K562 (cell line): Measurements from ENCODE around the gene MARK2. TPM values are rescaled to one million over a fixed set of nuclear protein-coding genes. Genes with fewer than 3 reads are reported as not detected.

Experiments used
- CBX1 ChIP-seq: sonication (generic); IDR thresholded peaks from 2 replicates; pipeline ENCODE4 v1.6.1; 2016; ENCODE audit warnings: antibody characterized with exemption, low read depth, mild to moderate bottlenecking
- LCOR ChIP-seq: sonication (generic); formaldehyde crosslinking; IDR thresholded peaks from 2 replicates; pipeline ENCODE4 v1.8.0; 2022; ENCODE audit warnings: mild to moderate bottlenecking, missing genetic modification reagents
- PHB2 ChIP-seq: fragments of 450-650 bp; IDR thresholded peaks from 2 replicates; pipeline ENCODE4 v1.6.1; 2017; ENCODE audit warnings: low read depth
- STAT5B ChIP-seq: fragments of 250-450 bp; sonication (Bioruptor Pico); IDR thresholded peaks from 2 replicates; pipeline ENCODE4 v1.8.0; 2021; ENCODE audit warnings: mild to moderate bottlenecking, inconsistent platforms
- ZNF224 ChIP-seq: sonication (generic); formaldehyde crosslinking; IDR thresholded peaks from 2 replicates; pipeline ENCODE4 v1.8.0; 2022; ENCODE audit warnings: mild to moderate bottlenecking, missing genetic modification reagents
- ZNF436 ChIP-seq: fragments of 250-450, 450-650 bp; sonication (Bioruptor Pico); formaldehyde crosslinking; IDR thresholded peaks from 2 replicates; pipeline ENCODE4 v1.7.0; 2020; ENCODE audit warnings: mild to moderate bottlenecking
- polyA plus RNA-seq, 8 experiments: library from polyadenylated mRNA; depleted of rRNA in 4 of 8; stranded (reverse) in 5 of 8; unstranded in 3 of 8; fragments of >200 nt; fragmentation: Nextera tagmentation in 2 of 8; fragmentation: Illumina TruSeq in 1 of 8; extraction: Ambion mirVana in 2 of 8; extraction: Trizol in 1 of 8; gene quantifications; 2 replicates each; pipeline versions ENCODE4 v1.2.1 to v1.2.3, GENCODE V29; 2011 to 2014; ENCODE audit warnings: inconsistent platforms in 1 of 8, missing spikeins in 1 of 8
- total RNA-seq, 7 experiments: library from RNA; depleted of rRNA in 6 of 7; stranded (reverse); fragments of >200 nt in 6 of 7; fragmentation: Illumina TruSeq in 2 of 7; extraction: Trizol in 2 of 7; gene quantifications; 2 replicates each; pipeline versions ENCODE4 v1.2.1 to v1.2.3, GENCODE V29; 2011 to 2021; ENCODE audit warnings: low replicate concordance in 1 of 7
- TF ChIP-seq, protein P1 (sequence below): sonication (generic); formaldehyde crosslinking; IDR thresholded peaks from 2 replicates; pipeline ENCODE4 v1.8.1; 2023; ENCODE audit warnings: mild to moderate bottlenecking, missing genetic modification reagents
- TF ChIP-seq, protein P2 (sequence below), 2 experiments: fragments of 450-650 bp in 1 of 2; sonication (generic) in 1 of 2; formaldehyde crosslinking in 1 of 2; IDR thresholded peaks; 2 replicates each; pipeline versions ENCODE4 v1.7.1 to v1.9.0; 2016 to 2022; ENCODE audit warnings: inconsistent platforms in 1 of 2, mild to moderate bottlenecking in 1 of 2, missing genetic modification reagents in 1 of 2
- TF ChIP-seq, protein P3 (sequence below), 3 experiments: IDR thresholded peaks in 2 of 3; conservative IDR thresholded peaks in 1 of 3; 2 replicates each; pipeline ENCODE4 v1.5.1; 2011 to 2012; ENCODE audit warnings: low read length in 3 of 3, mild to moderate bottlenecking in 3 of 3, control low read depth in 2 of 3, improper control_type of control experiment in 1 of 3, inconsistent platforms in 1 of 3, low read depth in 1 of 3, mixed read lengths in 1 of 3, moderate library complexity in 1 of 3; ENCODE audit not compliant: insufficient read depth in 2 of 3
- TF ChIP-seq, protein P4 (sequence below): fragments of 250-450 bp; sonication (Bioruptor Pico); IDR thresholded peaks from 2 replicates; pipeline ENCODE4 v1.8.0; 2021; ENCODE audit warnings: moderate library complexity, mild to moderate bottlenecking, inconsistent platforms

MARK2 gene
- total and polyA plus RNA-seq, 9 of the 15 experiments (the other 6 are each of a cell fraction or from before 2014, with no cell fraction given): 0.32 to 43.5 (median 15.1) TPM

DNA sequence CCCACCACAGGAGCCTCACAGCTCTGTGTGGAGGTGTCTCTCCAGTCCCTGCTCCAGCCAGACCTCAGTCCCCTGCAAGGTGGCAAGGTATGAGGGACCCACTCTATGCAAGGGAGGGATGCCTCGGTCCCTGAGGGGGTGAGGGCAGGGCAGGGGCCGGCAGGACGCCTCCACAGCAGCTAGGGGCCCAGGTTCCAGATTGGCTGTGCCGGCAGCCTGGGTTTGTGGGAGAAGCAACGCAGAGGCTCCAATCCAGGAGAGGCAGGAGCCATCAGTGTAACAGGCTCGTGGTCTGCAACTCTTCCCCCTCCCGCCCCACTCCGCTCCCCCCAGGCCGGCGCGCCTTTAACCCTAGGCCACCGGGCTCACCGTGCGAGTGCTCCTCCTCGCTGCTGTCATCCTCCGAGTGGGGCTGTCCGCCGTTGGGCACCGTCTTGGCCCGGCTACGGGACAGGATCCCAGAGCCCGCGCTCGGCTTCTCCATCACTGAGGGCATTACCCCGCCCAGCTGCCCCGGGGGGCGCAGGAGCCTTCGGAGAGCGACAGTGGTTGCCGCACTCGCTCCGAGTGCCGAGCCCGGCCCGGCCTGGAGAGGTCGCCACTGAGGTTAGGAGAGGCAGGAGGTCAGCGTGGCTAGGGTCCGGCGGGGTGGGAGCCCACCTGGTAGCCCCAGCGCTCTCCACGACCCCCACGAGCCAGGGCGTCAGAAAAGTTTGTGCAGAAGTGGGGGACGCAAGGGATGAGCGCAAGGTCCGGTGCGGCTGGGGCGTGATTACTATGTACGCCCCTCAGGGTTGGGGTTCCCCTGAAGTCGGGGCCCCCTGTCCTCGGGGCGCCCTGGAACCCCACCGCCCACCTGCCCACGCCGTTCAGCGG is 77.3 kb downstream of the MARK2 start (continued):
- TF ChIP-seq, protein P1, sequence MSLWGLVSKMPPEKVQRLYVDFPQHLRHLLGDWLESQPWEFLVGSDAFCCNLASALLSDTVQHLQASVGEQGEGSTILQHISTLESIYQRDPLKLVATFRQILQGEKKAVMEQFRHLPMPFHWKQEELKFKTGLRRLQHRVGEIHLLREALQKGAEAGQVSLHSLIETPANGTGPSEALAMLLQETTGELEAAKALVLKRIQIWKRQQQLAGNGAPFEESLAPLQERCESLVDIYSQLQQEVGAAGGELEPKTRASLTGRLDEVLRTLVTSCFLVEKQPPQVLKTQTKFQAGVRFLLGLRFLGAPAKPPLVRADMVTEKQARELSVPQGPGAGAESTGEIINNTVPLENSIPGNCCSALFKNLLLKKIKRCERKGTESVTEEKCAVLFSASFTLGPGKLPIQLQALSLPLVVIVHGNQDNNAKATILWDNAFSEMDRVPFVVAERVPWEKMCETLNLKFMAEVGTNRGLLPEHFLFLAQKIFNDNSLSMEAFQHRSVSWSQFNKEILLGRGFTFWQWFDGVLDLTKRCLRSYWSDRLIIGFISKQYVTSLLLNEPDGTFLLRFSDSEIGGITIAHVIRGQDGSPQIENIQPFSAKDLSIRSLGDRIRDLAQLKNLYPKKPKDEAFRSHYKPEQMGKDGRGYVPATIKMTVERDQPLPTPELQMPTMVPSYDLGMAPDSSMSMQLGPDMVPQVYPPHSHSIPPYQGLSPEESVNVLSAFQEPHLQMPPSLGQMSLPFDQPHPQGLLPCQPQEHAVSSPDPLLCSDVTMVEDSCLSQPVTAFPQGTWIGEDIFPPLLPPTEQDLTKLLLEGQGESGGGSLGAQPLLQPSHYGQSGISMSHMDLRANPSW (CRISPR knock-in tag): no peak
- TF ChIP-seq, protein P2, sequence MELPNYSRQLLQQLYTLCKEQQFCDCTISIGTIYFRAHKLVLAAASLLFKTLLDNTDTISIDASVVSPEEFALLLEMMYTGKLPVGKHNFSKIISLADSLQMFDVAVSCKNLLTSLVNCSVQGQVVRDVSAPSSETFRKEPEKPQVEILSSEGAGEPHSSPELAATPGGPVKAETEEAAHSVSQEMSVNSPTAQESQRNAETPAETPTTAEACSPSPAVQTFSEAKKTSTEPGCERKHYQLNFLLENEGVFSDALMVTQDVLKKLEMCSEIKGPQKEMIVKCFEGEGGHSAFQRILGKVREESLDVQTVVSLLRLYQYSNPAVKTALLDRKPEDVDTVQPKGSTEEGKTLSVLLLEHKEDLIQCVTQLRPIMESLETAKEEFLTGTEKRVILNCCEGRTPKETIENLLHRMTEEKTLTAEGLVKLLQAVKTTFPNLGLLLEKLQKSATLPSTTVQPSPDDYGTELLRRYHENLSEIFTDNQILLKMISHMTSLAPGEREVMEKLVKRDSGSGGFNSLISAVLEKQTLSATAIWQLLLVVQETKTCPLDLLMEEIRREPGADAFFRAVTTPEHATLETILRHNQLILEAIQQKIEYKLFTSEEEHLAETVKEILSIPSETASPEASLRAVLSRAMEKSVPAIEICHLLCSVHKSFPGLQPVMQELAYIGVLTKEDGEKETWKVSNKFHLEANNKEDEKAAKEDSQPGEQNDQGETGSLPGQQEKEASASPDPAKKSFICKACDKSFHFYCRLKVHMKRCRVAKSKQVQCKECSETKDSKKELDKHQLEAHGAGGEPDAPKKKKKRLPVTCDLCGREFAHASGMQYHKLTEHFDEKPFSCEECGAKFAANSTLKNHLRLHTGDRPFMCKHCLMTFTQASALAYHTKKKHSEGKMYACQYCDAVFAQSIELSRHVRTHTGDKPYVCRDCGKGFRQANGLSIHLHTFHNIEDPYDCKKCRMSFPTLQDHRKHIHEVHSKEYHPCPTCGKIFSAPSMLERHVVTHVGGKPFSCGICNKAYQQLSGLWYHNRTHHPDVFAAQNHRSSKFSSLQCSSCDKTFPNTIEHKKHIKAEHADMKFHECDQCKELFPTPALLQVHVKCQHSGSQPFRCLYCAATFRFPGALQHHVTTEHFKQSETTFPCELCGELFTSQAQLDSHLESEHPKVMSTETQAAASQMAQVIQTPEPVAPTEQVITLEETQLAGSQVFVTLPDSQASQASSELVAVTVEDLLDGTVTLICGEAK (IDR thresholded peaks at IDR 0.05): 0 out of 2 replicates have a peak, but pooled peaks have one; percentile 32
- TF ChIP-seq, protein P2 (CRISPR knock-in tag; IDR thresholded peaks at IDR 0.05): no peak
- TF ChIP-seq ZNF224 (no peak), STAT5B (no peak), PHB2 (no peak), ZNF436 (CRISPR knock-in tag) (no peak), LCOR (CRISPR knock-in tag) (no peak; the same call in 1 of the 2 replicates), CBX1 (0 out of 2 replicates have a peak, but pooled peaks have one; percentile 19)
- TF ChIP-seq, protein P3, sequence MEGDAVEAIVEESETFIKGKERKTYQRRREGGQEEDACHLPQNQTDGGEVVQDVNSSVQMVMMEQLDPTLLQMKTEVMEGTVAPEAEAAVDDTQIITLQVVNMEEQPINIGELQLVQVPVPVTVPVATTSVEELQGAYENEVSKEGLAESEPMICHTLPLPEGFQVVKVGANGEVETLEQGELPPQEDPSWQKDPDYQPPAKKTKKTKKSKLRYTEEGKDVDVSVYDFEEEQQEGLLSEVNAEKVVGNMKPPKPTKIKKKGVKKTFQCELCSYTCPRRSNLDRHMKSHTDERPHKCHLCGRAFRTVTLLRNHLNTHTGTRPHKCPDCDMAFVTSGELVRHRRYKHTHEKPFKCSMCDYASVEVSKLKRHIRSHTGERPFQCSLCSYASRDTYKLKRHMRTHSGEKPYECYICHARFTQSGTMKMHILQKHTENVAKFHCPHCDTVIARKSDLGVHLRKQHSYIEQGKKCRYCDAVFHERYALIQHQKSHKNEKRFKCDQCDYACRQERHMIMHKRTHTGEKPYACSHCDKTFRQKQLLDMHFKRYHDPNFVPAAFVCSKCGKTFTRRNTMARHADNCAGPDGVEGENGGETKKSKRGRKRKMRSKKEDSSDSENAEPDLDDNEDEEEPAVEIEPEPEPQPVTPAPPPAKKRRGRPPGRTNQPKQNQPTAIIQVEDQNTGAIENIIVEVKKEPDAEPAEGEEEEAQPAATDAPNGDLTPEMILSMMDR (IDR thresholded peaks at IDR 0.05 in 2 of 3, conservative IDR thresholded peaks at IDR 0.05 in 1 of 3; ENCODE audit: insufficient read depth in 2 of 3, low read depth in 1 of 3, low read length in 3 of 3): peak; percentile 64 to 80 (median 80)
- TF ChIP-seq, protein P4, sequence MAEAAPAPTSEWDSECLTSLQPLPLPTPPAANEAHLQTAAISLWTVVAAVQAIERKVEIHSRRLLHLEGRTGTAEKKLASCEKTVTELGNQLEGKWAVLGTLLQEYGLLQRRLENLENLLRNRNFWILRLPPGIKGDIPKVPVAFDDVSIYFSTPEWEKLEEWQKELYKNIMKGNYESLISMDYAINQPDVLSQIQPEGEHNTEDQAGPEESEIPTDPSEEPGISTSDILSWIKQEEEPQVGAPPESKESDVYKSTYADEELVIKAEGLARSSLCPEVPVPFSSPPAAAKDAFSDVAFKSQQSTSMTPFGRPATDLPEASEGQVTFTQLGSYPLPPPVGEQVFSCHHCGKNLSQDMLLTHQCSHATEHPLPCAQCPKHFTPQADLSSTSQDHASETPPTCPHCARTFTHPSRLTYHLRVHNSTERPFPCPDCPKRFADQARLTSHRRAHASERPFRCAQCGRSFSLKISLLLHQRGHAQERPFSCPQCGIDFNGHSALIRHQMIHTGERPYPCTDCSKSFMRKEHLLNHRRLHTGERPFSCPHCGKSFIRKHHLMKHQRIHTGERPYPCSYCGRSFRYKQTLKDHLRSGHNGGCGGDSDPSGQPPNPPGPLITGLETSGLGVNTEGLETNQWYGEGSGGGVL (CRISPR knock-in tag): no peak
